Lung (tissue), 12 donors: ENCODE data around the gene ADNP2. TPM values are rescaled to one million over a fixed set of nuclear protein-coding genes. Genes with fewer than 3 reads are reported as not detected.

Experiments
- ATAC-seq: fragments of 200-7000 bp; cut with Tn5 transposase; one replicate; pipeline ENCODE4 v1.9.1; 2020; ENCODE audit warnings: moderate number of reproducible peaks; ENCODE audit not compliant: insufficient read depth, low FRiP score
- DNase-seq, 3 donors: peaks; one replicate each; pipeline ENCODE4 v3.0.0-alpha.2; 2013 to 2017
- H3K27ac ChIP-seq, 2 donors: one replicate each; pipeline ENCODE4 v1.5.1; 2013; ENCODE audit warnings: mild to moderate bottlenecking in 2 of 2, moderate library complexity in 2 of 2, control low read depth in 1 of 2, inconsistent platforms in 1 of 2, low read depth in 1 of 2, low read length in 1 of 2
- H3K27me3 ChIP-seq, 3 donors: one replicate each; pipeline ENCODE4 v1.5.1; 2013; ENCODE audit warnings: low read length in 2 of 3; ENCODE audit not compliant: control insufficient read depth in 3 of 3, insufficient read depth in 3 of 3
- H3K36me3 ChIP-seq, 4 donors: one replicate each; pipeline ENCODE4 v1.5.1; 2013; ENCODE audit warnings: low read length in 4 of 4, mild to moderate bottlenecking in 1 of 4, moderate library complexity in 1 of 4; ENCODE audit not compliant: control insufficient read depth in 4 of 4, insufficient read depth in 4 of 4
- H3K4me1 ChIP-seq, 5 donors: one replicate each; pipeline ENCODE4 v1.5.1; 2013; ENCODE audit warnings: low read length in 5 of 5, mild to moderate bottlenecking in 2 of 5, moderate library complexity in 1 of 5; ENCODE audit not compliant: control insufficient read depth in 5 of 5, insufficient read depth in 5 of 5
- H3K4me3 ChIP-seq: one replicate; pipeline ENCODE4 v1.5.1; 2013; ENCODE audit warnings: mild to moderate bottlenecking, control low read depth, moderate library complexity
- H3K9ac ChIP-seq, 2 donors: one replicate each; pipeline ENCODE4 v1.5.1; 2013; ENCODE audit warnings: low read length in 2 of 2, control low read depth in 1 of 2; ENCODE audit not compliant: insufficient read depth in 1 of 2
- H3K9me3 ChIP-seq, 4 donors: one replicate each; pipeline ENCODE4 v1.5.1; 2013; ENCODE audit warnings: low read length in 3 of 4, mild to moderate bottlenecking in 1 of 4, moderate library complexity in 1 of 4; ENCODE audit not compliant: control insufficient read depth in 4 of 4, insufficient read depth in 3 of 4
- CTCF ChIP-seq: IDR thresholded peaks from 2 replicates; pipeline ENCODE4 v1.5.1; 2012; ENCODE audit warnings: mild to moderate bottlenecking; ENCODE audit errors: control extremely low read depth, extremely low read depth
- WGBS, 2 donors: extraction: QIAGEN DNeasy Blood & Tissue Kit; methylation state at CpG; one replicate each; pipeline ENCODE4 v1.1.7; 2013; 5-methylcytosine and 5-hydroxymethylcytosine counted together
- polyA plus RNA-seq, 2 donors: library from polyadenylated mRNA; stranded (reverse); fragments of 200-250 nt; gene quantifications; one replicate each; pipeline ENCODE4 v1.2.1, GENCODE V29; 2013
- total RNA-seq, 2 donors: library from RNA; depleted of rRNA in 1 of 2; stranded (reverse); fragments of >200 nt in 1 of 2; gene quantifications; one replicate each; pipeline ENCODE4 v1.2.1, GENCODE V29; 2014 to 2021
- donor health status: control.
- donor health status: control.
- donor health status: Bipolar disorder and iron deficiency.
- donor health status: healthy.
- donor health status: DM: yes; HTN: yes; CAD: no.

Gene ADNP2
- total and polyA plus RNA-seq, 4 donors = 4.9 to 16.3 (median 12.1) TPM

- Histone ChIP-seq H3K27ac (no peak overlapping the region), H3K9me3 (no peaks in the 10 kb centered on the region), H3K4me3 (no peak overlapping the region), H3K36me3 (peaks cover 0 to 3% (median 0%) of the 10 kb centered on the region in 4 donors), H3K27me3 (no peaks in the 10 kb centered on the region), H3K4me1 (no peaks in the 10 kb centered on the region), H3K9ac (no peak overlapping the region)
- WGBS, 2 donors = 95 to 97% methylated on average over 21 of the region's 21 CpGs
- no peak for TF ChIP-seq CTCF
- DNase-seq (no peak), ATAC-seq (no peak)
These were observed 31.2 kb upstream of the ADNP2 start for GRCh38 chr18:80077873-80078272.

- Histone ChIP-seq H3K4me3 (no peak overlapping the region), H3K27ac (no peak overlapping the region), H3K9ac (no peak overlapping the region), H3K36me3 (no peaks in the 10 kb centered on the region), H3K4me1 (no peaks in the 10 kb centered on the region), H3K27me3 (no peaks in the 10 kb centered on the region), H3K9me3 (peaks cover 0 to 11% (median 8%) of the 10 kb centered on the region in 4 donors)
- no peak for DNase-seq
- no peak for TF ChIP-seq CTCF
- ATAC-seq = no peak
- WGBS, 2 donors = 86 to 90% methylated on average over 4 of the region's 4 CpGs
These were observed 22.8 kb upstream of the ADNP2 start for GRCh38 chr18:80086281-80086680.

- ATAC-seq = no peak
These were observed 21.0 kb upstream of the ADNP2 start for GRCh38 chr18:80088036-80088435.

More at GRCh38 chr18:80088036-80088435, 21.0 kb upstream of the ADNP2 start:
- DNase-seq = no peak
- Histone ChIP-seq H3K9ac (no peak overlapping the region), H3K4me1 (no peaks in the 10 kb centered on the region), H3K36me3 (no peaks in the 10 kb centered on the region), H3K27me3 (no peaks in the 10 kb centered on the region), H3K9me3 (peaks cover 0 to 11% (median 8%) of the 10 kb centered on the region in 4 donors), H3K27ac (no peak overlapping the region), H3K4me3 (no peak overlapping the region)
- no peak for TF ChIP-seq CTCF
- WGBS, 2 donors = 67 to 90% methylated on average over 2 of the region's 2 CpGs
